PC-3 (cell line): Measurements from ENCODE around the gene HOXA6. TPM values are rescaled to one million over a fixed set of nuclear protein-coding genes. Genes with fewer than 3 reads are reported as not detected.

Source experiments
- ATAC-seq: fragments of 200-7000 bp; cut with Tn5 transposase; 2 replicates; pipeline ENCODE4 v1.9.1; 2020; ENCODE audit warnings: mild to moderate bottlenecking, moderate library complexity
- BruUV-seq: library from RNA; stranded (reverse); fragments of 400-500 nt; replicated peaks from 2 replicates; lab custom pipeline; 2021; lab: Mats Ljungman, UMichigan
- CTCF ChIA-PET: fragments of 300-600 bp; sonication (Branson Sonifier 250); formaldehyde crosslinking; loops from one replicate; lab custom pipeline; 2022; ENCODE audit warnings: antibody characterized with exemption; lab: Charles Lee
- POLR2A ChIA-PET: fragments of 300-600 bp; sonication (Branson Sonifier 250); formaldehyde crosslinking; loops from one replicate; lab custom pipeline; 2022; ENCODE audit warnings: antibody characterized with exemption; ENCODE audit not compliant: unreplicated experiment; lab: Charles Lee
- DNase-seq: peaks from one replicate; pipeline ENCODE4 v3.0.0-alpha.2; 2015
- H2AFZ ChIP-seq: fragments of 300-600 bp; sonication (generic); 2 replicates; pipeline ENCODE4 v1.6.0; 2016; ENCODE audit warnings: antibody characterized with exemption, low read length
- H3F3A ChIP-seq: fragments of 300-600 bp; sonication (generic); one replicate; pipeline ENCODE4 v1.6.0; 2017; ENCODE audit warnings: antibody characterized with exemption, low read length, control low read depth, mild to moderate bottlenecking; ENCODE audit not compliant: unreplicated experiment
- H3K27ac ChIP-seq: fragments of 300-600 bp; sonication (generic); 2 replicates; pipeline ENCODE4 v1.5.1; 2016; ENCODE audit warnings: mild to moderate bottlenecking, low read length
- H3K27me3 ChIP-seq: fragments of 300-600 bp; sonication (generic); 2 replicates; pipeline ENCODE4 v1.6.1; 2016; ENCODE audit warnings: low read length, mixed read lengths
- H3K36me3 ChIP-seq: fragments of 300-600 bp; sonication (generic); 2 replicates; pipeline ENCODE4 v1.6.1; 2016; ENCODE audit warnings: low read depth, mixed run types, low read length, mixed read lengths
- H3K4me1 ChIP-seq: fragments of 300-600 bp; sonication (generic); 2 replicates; pipeline ENCODE4 v1.5.1; 2016; ENCODE audit warnings: low read length; ENCODE audit not compliant: insufficient read depth
- H3K4me2 ChIP-seq: fragments of 300-600 bp; sonication (generic); 2 replicates; pipeline ENCODE4 v1.6.0; 2016; ENCODE audit warnings: low read length
- H3K4me3 ChIP-seq: fragments of 300-600 bp; sonication (generic); 2 replicates; pipeline ENCODE4 v1.5.1; 2016; ENCODE audit warnings: mild to moderate bottlenecking, low read length, mixed read lengths
- H3K79me2 ChIP-seq: fragments of 300-600 bp; sonication (generic); 2 replicates; pipeline ENCODE4 v1.6.1; 2017; ENCODE audit warnings: low read length, mixed read lengths
- H3K9ac ChIP-seq: fragments of 300-600 bp; sonication (generic); 2 replicates; pipeline ENCODE4 v1.6.0; 2016; ENCODE audit warnings: mild to moderate bottlenecking, low read length
- H3K9me2 ChIP-seq: fragments of 300-600 bp; sonication (generic); replicated peaks from 2 replicates; pipeline ENCODE4 v1.6.1; 2016; ENCODE audit warnings: mixed run types, low read length, mixed read lengths
- H3K9me3 ChIP-seq: fragments of 300-600 bp; sonication (generic); 2 replicates; pipeline ENCODE4 v1.6.1; 2016; ENCODE audit warnings: low read length, mixed read lengths
- H4K20me1 ChIP-seq: fragments of 300-600 bp; sonication (generic); 2 replicates; pipeline ENCODE4 v1.6.1; 2016; ENCODE audit warnings: low read length, mixed read lengths
- CTCF ChIP-seq: fragments of 300-600 bp; sonication (generic); conservative IDR thresholded peaks from 2 replicates; pipeline ENCODE4 v1.5.1; 2017; ENCODE audit warnings: antibody characterized with exemption, low read depth, mild to moderate bottlenecking, low read length
- EZH2 ChIP-seq: fragments of 300-600 bp; sonication (generic); IDR thresholded peaks from one replicate; pipeline ENCODE4 v1.6.1; 2017; ENCODE audit warnings: antibody characterized with exemption, mild to moderate bottlenecking, low read length; ENCODE audit not compliant: unreplicated experiment
- EZH2phosphoT487 ChIP-seq: fragments of 300-600 bp; sonication (generic); IDR thresholded peaks from 2 replicates; pipeline ENCODE4 v1.6.1; 2018; ENCODE audit warnings: mild to moderate bottlenecking, antibody characterized with exemption, low read length, borderline replicate concordance
- intact Hi-C: fragments of 100-400 bp; cut with micrococcal nuclease; formaldehyde crosslinking; loops from 2 replicates; pipeline ENCODE4 v1.9.0; 2023
- total RNA-seq: library from RNA; depleted of rRNA; stranded (reverse); fragments of >200 nt; gene quantifications from 2 replicates; pipeline ENCODE4 v1.2.3, GENCODE V29; 2014

HOXA6 gene
- total RNA-seq, 1 experiment from 2014 or later: 8.3 TPM

GRCh38 chr7:27179503-27180430 is 32.2 kb upstream of the HOXA6 start:
- DNase-seq: peak; percentile 90
- BruUV-seq: TSS peak; percentile 41
- peak; percentile 19 for ATAC-seq
- ChIA-PET CTCF (interaction anchor here (0.5 to 1.3 kb wide), 9 partner anchors 9 to 576 kb away, joined by 3 to 11 read pairs (median 4); partner anchors contain the start of gene HOXA13), POLR2A (interaction anchor here (0.6 to 1.3 kb wide), 5 partner anchors 10 to 975 kb away, joined by 3 to 7 read pairs (median 4); no protein-coding TSS in a partner anchor)
- Histone ChIP-seq H3K4me1 (peaks cover 41% of the 10 kb centered on the region), H2AFZ (peak overlapping the region; percentile 55), H3F3A (no peaks in the 10 kb centered on the region), H3K9me2 (no peaks in the 10 kb centered on the region), H3K4me3 (peak overlapping the region; percentile 84), H3K4me2 (peak overlapping the region; percentile 93), H3K27me3 (no peaks in the 10 kb centered on the region), H3K27ac (peak overlapping the region; percentile 97), H4K20me1 (no peaks in the 10 kb centered on the region), H3K9ac (peak overlapping the region; percentile 90), H3K36me3 (no peaks in the 10 kb centered on the region), H3K79me2 (peaks cover 99% of the 10 kb centered on the region), H3K9me3 (no peaks in the 10 kb centered on the region)
- no peak for TF ChIP-seq EZH2phosphoT487
- TF ChIP-seq CTCF: peak; percentile 91
- TF ChIP-seq EZH2: no peak
- intact Hi-C loops: loop anchor here (1.0 kb wide), 1 partner anchor 10 kb away; no protein-coding TSS in a partner anchor

GRCh38 chr7:27179030-27179429 is 31.5 kb upstream of the HOXA6 start:
- Histone ChIP-seq H3K36me3 (no peaks in the 10 kb centered on the region), H3K4me1 (peaks cover 46% of the 10 kb centered on the region), H3K27ac (peak overlapping the region; percentile 97), H3F3A (no peaks in the 10 kb centered on the region), H3K4me3 (peak overlapping the region; percentile 84), H3K79me2 (peaks cover 99% of the 10 kb centered on the region), H3K27me3 (no peaks in the 10 kb centered on the region), H3K9me3 (no peaks in the 10 kb centered on the region), H2AFZ (no peak overlapping the region), H3K9ac (peak overlapping the region; percentile 90), H4K20me1 (no peaks in the 10 kb centered on the region), H3K4me2 (peak overlapping the region; percentile 93), H3K9me2 (no peaks in the 10 kb centered on the region)
- intact Hi-C loops: no loop called here
- ATAC-seq: no peak
- TF ChIP-seq EZH2phosphoT487 (no peak), CTCF (no peak), EZH2 (no peak)
- ChIA-PET POLR2A (interaction anchor here (0.5 to 1.3 kb wide), 2 partner anchors 8 to 11 kb away, joined by 7 read pairs; no protein-coding TSS in a partner anchor), CTCF (interaction anchor here (0.7 to 1.3 kb wide), 4 partner anchors 10 to 575 kb away, joined by 4 to 11 read pairs (median 7); no protein-coding TSS in a partner anchor)
- no peak for DNase-seq
- no TSS peak for BruUV-seq
